Measurements from ENCODE around the gene ITIH4.

The ITIH4 gene

DNA sequence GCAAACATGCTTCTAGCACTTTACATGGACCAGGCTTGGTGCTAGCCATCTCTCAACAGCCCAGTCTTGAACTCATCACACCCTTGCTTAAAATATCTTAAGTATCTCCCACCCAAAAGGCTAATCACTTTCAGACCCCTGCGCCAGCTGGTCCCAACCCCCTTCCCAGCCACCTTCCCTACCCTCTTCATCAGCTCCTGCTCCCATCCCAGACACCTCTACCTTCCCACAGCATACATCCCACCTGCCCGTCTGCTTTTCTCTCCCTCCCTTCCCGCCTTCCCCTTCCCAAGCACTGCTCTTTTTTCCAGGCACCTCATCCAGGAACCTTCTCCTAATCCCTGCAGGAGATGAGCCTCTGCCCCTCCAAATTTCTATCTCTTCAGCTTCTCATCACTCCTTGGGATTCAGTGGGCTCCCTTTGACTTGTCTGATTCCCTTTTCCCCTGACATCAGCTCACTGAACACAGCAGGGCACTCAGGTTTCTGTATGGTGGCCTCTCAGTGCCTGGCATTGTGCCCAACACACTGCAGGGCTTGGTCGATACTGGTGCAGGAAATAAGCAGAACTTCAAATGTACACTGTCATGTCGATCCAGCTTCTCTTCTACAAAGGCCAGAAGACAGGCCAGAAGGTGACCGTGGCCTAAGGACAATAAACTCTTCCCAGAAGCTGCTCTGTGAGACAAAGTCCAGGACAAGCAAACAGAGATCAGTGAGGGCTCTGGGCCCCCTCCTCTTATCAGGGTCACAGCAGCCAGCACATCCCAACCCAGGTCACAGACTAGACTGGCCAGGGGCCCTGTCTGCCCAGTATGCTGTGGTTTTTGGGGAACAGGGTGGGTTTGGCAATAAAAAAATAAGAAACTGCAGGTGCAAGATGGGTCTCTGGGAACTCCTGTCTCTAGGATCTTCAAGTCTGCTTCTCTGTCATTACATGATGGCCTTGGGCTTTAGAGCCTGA lies 55.3 kb downstream of the ITIH4 start:
- H3K27ac ChIP-seq (ENCODE audit: low read length) = no peak overlapping the region
- no peaks in the 10 kb centered on the region for H3K9me3 ChIP-seq (ENCODE audit: insufficient read depth, low read length, severe bottlenecking)
- no peaks in the 10 kb centered on the region for H4K20me1 ChIP-seq (ENCODE audit: insufficient read depth, low read length)
- H2AFZ ChIP-seq (ENCODE audit: low read depth, low read length) = no peak overlapping the region; the same call in 1 of the 2 replicates
- ATAC-seq (ENCODE audit: insufficient read depth, low read depth) (no peak), DNase-seq (no peak)
- H3K79me2 ChIP-seq (ENCODE audit: insufficient read depth, low read length) = peaks cover 9% of the 10 kb centered on the region
- peaks cover 10% of the 10 kb centered on the region for H3K4me1 ChIP-seq (ENCODE audit: insufficient read depth, low read length)
- H3K9ac ChIP-seq (ENCODE audit: low read depth, low read length) = no peak overlapping the region
- H3K4me3 ChIP-seq (ENCODE audit: low read depth in 1 of 2, low read length in 2 of 2) = no peak overlapping the region
- no peak for TF ChIP-seq EZH2 (IDR thresholded peaks at IDR 0.05; ENCODE audit: borderline replicate concordance, low read depth, low read length, severe bottlenecking)
- TF ChIP-seq, protein P1, sequence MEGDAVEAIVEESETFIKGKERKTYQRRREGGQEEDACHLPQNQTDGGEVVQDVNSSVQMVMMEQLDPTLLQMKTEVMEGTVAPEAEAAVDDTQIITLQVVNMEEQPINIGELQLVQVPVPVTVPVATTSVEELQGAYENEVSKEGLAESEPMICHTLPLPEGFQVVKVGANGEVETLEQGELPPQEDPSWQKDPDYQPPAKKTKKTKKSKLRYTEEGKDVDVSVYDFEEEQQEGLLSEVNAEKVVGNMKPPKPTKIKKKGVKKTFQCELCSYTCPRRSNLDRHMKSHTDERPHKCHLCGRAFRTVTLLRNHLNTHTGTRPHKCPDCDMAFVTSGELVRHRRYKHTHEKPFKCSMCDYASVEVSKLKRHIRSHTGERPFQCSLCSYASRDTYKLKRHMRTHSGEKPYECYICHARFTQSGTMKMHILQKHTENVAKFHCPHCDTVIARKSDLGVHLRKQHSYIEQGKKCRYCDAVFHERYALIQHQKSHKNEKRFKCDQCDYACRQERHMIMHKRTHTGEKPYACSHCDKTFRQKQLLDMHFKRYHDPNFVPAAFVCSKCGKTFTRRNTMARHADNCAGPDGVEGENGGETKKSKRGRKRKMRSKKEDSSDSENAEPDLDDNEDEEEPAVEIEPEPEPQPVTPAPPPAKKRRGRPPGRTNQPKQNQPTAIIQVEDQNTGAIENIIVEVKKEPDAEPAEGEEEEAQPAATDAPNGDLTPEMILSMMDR (IDR thresholded peaks at IDR 0.05; ENCODE audit: borderline replicate concordance, extremely low read depth, low read length, poor library complexity, severe bottlenecking) = no peak
- no peaks in the 10 kb centered on the region for H3K36me3 ChIP-seq (ENCODE audit: insufficient read depth, low read length)
- no peak overlapping the region for H3K4me2 ChIP-seq (ENCODE audit: insufficient read depth, low read length)
- H3K27me3 ChIP-seq (ENCODE audit: insufficient read depth, low read length, poor library complexity) = no peaks in the 10 kb centered on the region

DNA sequence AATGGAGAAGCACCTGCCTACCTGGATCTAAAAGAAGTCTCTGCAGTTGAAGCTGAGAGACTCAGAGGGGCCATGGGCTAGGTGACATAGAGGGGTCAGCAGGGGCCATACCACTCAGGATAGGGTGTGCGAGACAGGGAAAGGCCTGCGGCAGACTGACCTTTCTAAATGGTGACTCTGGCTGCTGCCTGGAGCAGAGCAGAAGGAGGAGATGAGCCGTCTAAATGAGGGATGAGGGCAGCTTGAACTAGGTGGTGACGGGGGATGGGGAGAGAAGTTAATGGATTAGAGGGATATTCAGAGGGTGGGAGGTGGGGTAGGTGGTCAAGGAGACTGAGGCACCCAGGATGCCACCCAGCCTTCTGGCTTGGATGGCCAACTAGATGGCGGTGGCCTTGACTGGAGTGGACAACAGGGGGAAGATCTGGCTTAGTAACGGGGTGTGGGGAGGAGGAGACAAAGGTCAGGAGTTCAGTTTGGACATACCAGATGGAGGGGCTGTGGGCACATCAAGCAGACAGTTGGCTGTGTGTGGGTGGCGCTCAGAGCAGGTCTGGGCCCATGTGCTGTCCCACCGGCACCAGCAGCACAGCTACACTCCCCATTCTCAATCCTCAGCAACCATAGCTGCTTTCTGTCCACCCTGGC lies 56.3 kb downstream of the ITIH4 start:
- Histone ChIP-seq H3K9ac (ENCODE audit: low read depth, low read length) (no peak overlapping the region), H3K4me3 (ENCODE audit: low read depth in 1 of 2, low read length in 2 of 2) (no peak overlapping the region), H3K27ac (ENCODE audit: low read length) (no peak overlapping the region)

DNA sequence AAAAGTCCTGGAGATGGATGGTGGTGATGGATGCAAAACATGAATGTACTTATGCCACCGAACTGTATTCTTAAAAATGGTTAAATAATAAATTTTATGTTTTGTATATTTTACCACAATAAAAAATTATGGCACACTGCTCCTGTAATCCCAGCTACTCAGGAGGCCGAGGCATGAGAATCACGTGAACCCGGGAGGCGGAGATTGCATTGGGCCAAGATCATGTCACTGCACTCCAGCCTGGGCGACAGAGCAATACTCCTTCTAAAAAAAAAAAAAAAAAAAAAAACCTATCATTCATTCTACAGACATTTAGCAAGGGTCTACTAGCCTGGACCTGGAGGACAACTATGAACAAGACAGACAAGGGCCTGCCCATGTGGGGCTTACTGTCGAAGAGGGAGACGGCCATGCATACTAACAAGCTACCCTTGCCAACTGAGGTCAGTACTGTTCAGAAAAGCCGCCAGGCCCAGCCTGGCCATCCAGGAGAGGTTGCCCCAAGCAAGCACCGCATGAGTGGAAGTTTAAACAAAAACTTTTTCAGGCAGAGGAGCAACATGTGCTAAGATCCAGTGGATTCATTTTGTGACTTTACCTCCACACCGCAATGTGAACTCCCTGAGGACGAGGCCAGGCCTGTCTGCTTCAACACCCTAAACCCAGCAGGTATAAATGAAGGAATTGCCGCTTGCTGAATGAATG lies 57.0 kb downstream of the ITIH4 start:
- H3K4me3 ChIP-seq (ENCODE audit: low read depth in 1 of 2, low read length in 2 of 2) = no peak overlapping the region
- DNase-seq = no peak
- no peaks in the 10 kb centered on the region for H3K27me3 ChIP-seq (ENCODE audit: insufficient read depth, low read length, poor library complexity)
- no peak overlapping the region for H3K9ac ChIP-seq (ENCODE audit: low read depth, low read length)
- H3K36me3 ChIP-seq (ENCODE audit: insufficient read depth, low read length) = 0 out of 2 replicates have a peak, but pooled peaks cover 2% of the 10 kb centered on the region
- no peak overlapping the region for H3K4me2 ChIP-seq (ENCODE audit: insufficient read depth, low read length)
- H4K20me1 ChIP-seq (ENCODE audit: insufficient read depth, low read length) = no peaks in the 10 kb centered on the region
- no peak for ATAC-seq (ENCODE audit: insufficient read depth, low read depth)
- H3K79me2 ChIP-seq (ENCODE audit: insufficient read depth, low read length) = peaks cover 21% of the 10 kb centered on the region
- H3K4me1 ChIP-seq (ENCODE audit: insufficient read depth, low read length) = peaks cover 22% of the 10 kb centered on the region
- no peak overlapping the region for H2AFZ ChIP-seq (ENCODE audit: low read depth, low read length)
- H3K27ac ChIP-seq (ENCODE audit: low read length) = no peak overlapping the region
- TF ChIP-seq, protein P1 (IDR thresholded peaks at IDR 0.05; ENCODE audit: borderline replicate concordance, extremely low read depth, low read length, poor library complexity, severe bottlenecking) = no peak
- TF ChIP-seq EZH2 (IDR thresholded peaks at IDR 0.05; ENCODE audit: borderline replicate concordance, low read depth, low read length, severe bottlenecking) = no peak
- H3K9me3 ChIP-seq (ENCODE audit: insufficient read depth, low read length, severe bottlenecking) = no peaks in the 10 kb centered on the region

More for the DNA sequence above, 56.3 kb downstream of the ITIH4 start:
- H3K9me3 ChIP-seq (ENCODE audit: insufficient read depth, low read length, severe bottlenecking) = no peaks in the 10 kb centered on the region
- ATAC-seq (ENCODE audit: insufficient read depth, low read depth) (no peak), DNase-seq (no peak)
- TF ChIP-seq, protein P1 (IDR thresholded peaks at IDR 0.05; ENCODE audit: borderline replicate concordance, extremely low read depth, low read length, poor library complexity, severe bottlenecking) = no peak
- TF ChIP-seq EZH2 (IDR thresholded peaks at IDR 0.05; ENCODE audit: borderline replicate concordance, low read depth, low read length, severe bottlenecking) = no peak
- H3K79me2 ChIP-seq (ENCODE audit: insufficient read depth, low read length) = peaks cover 19% of the 10 kb centered on the region
- no peaks in the 10 kb centered on the region for H3K36me3 ChIP-seq (ENCODE audit: insufficient read depth, low read length)
- H3K4me1 ChIP-seq (ENCODE audit: insufficient read depth, low read length) = peaks cover 20% of the 10 kb centered on the region
- H3K4me2 ChIP-seq (ENCODE audit: insufficient read depth, low read length) = no peak overlapping the region
- H4K20me1 ChIP-seq (ENCODE audit: insufficient read depth, low read length) = no peaks in the 10 kb centered on the region
- H2AFZ ChIP-seq (ENCODE audit: low read depth, low read length) = no peak overlapping the region
- H3K27me3 ChIP-seq (ENCODE audit: insufficient read depth, low read length, poor library complexity) = no peaks in the 10 kb centered on the region

All from DND-41 (cell line).